ENCODE results near the gene MED8. TPM values are rescaled to one million over a fixed set of nuclear protein-coding genes. Genes with fewer than 3 reads are reported as not detected.

MED8 gene
- total RNA-seq, 4 donors from 2014 or later = 14.9 to 30.8 (median 23.8) TPM

- no peak for TF ChIP-seq CTCF (IDR thresholded peaks at IDR 0.05 in 4 of 5, conservative IDR thresholded peaks at IDR 0.05 in 1 of 5)
- no peak for TF ChIP-seq POLR2A (IDR thresholded peaks at IDR 0.05)
- H3K36me3 ChIP-seq = peaks cover 2 to 96% of the 10 kb centered on the region in 2 donors
- H3K27me3 ChIP-seq = no peaks in the 10 kb centered on the region
- intact Hi-C loops (cut with DNase I; ENCODE audit: low total_unique reads) (no loop called here), in situ Hi-C loops (cut with MboI; ENCODE audit: low sequenced_read_pairs in 4 of 4) (no loop called here)
- DNase-seq (no peak), ATAC-seq (no peak)
- H3K27ac ChIP-seq = no peak overlapping the region
- no peaks in the 10 kb centered on the region for H3K4me1 ChIP-seq
- no peaks in the 10 kb centered on the region for H3K9me3 ChIP-seq
- no peak overlapping the region for H3K4me3 ChIP-seq
Observed at GRCh38 chr1:43421976-43422750, 32.6 kb upstream of the MED8 start.

GRCh38 chr1:43421396-43421795, 31.8 kb upstream of the MED8 start:
- in situ Hi-C loops (cut with MboI; ENCODE audit: low sequenced_read_pairs in 4 of 4) (no loop called here), intact Hi-C loops (cut with DNase I; ENCODE audit: low total_unique reads) (no loop called here)
- peaks cover 2 to 96% of the 10 kb centered on the region in 2 donors for H3K36me3 ChIP-seq
- no peak for DNase-seq
- no peak for ATAC-seq
- H3K27me3 ChIP-seq = no peaks in the 10 kb centered on the region
- H3K27ac ChIP-seq = no peak overlapping the region
- no peaks in the 10 kb centered on the region for H3K4me1 ChIP-seq
- no peaks in the 10 kb centered on the region for H3K9me3 ChIP-seq
- H3K4me3 ChIP-seq = no peak overlapping the region
- TF ChIP-seq CTCF (IDR thresholded peaks at IDR 0.05 in 4 of 5, conservative IDR thresholded peaks at IDR 0.05 in 1 of 5) (no peak), POLR2A (IDR thresholded peaks at IDR 0.05) (no peak)

- no peak overlapping the region for H3K27ac ChIP-seq
- H3K4me3 ChIP-seq = no peak overlapping the region
- H3K4me1 ChIP-seq = no peaks in the 10 kb centered on the region
- DNase-seq (no peak), ATAC-seq (no peak)
- TF ChIP-seq POLR2A (IDR thresholded peaks at IDR 0.05) (no peak), CTCF (IDR thresholded peaks at IDR 0.05 in 4 of 5, conservative IDR thresholded peaks at IDR 0.05 in 1 of 5) (no peak)
- H3K9me3 ChIP-seq = no peaks in the 10 kb centered on the region
- in situ Hi-C loops (cut with MboI; ENCODE audit: low sequenced_read_pairs in 4 of 4) (no loop called here), intact Hi-C loops (cut with DNase I; ENCODE audit: low total_unique reads) (no loop called here)
- peaks cover 2 to 96% of the 10 kb centered on the region in 2 donors for H3K36me3 ChIP-seq
- no peaks in the 10 kb centered on the region for H3K27me3 ChIP-seq
Observed at GRCh38 chr1:43420874-43421273, 31.3 kb upstream of the MED8 start.

- no peak for TF ChIP-seq POLR2A (IDR thresholded peaks at IDR 0.05)
- no peak for TF ChIP-seq CTCF (IDR thresholded peaks at IDR 0.05 in 4 of 5, conservative IDR thresholded peaks at IDR 0.05 in 1 of 5)
- DNase-seq (no peak), ATAC-seq (no peak)
- H3K27ac ChIP-seq = no peak overlapping the region
- no peaks in the 10 kb centered on the region for H3K27me3 ChIP-seq
- H3K36me3 ChIP-seq = peaks cover 2 to 91% of the 10 kb centered on the region in 2 donors
- H3K4me3 ChIP-seq = no peak overlapping the region
- H3K4me1 ChIP-seq = no peaks in the 10 kb centered on the region
- intact Hi-C loops (cut with DNase I; ENCODE audit: low total_unique reads) (no loop called here), in situ Hi-C loops (cut with MboI; ENCODE audit: low sequenced_read_pairs in 4 of 4) (loop anchor here in 2 of 4 donors (10.0 kb wide), 2 partner anchors 185 to 195 kb away; no protein-coding TSS in a partner anchor)
- no peaks in the 10 kb centered on the region for H3K9me3 ChIP-seq
Observed at GRCh38 chr1:43419627-43420425, 30.2 kb upstream of the MED8 start.
